ENCODE results near the gene KLHDC10.
"Not testable (repeated sequence)": the region's sequence is repeated elsewhere in the genome, so short reads cannot be mapped to it uniquely, and the experiment has no call there.

Gene KLHDC10

DNA sequence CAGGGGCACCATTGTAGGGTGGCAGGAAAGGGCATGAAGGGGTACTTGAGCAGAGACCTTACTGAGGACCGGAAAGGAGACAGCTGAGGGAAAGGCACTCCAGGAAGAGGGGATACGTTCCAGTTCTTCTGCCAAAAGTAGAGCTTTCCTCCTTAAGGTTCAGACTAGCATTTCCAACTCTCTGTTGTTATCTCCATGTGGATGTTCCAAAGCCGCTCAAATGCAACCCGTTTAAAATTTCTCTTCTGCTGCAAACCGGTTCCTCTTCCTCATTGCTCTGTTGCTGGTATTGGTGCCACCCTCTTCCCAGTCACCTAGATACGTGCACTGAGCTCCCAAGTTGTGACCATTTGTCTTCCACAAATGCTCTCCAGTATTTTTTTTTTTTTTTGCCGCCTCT, 87.4 kb downstream of the KLHDC10 start:
- no peak for DNase-seq

GRCh38 chr7:130160023-130160422, 89.7 kb downstream of the KLHDC10 start:
- no peak for DNase-seq

DNA sequence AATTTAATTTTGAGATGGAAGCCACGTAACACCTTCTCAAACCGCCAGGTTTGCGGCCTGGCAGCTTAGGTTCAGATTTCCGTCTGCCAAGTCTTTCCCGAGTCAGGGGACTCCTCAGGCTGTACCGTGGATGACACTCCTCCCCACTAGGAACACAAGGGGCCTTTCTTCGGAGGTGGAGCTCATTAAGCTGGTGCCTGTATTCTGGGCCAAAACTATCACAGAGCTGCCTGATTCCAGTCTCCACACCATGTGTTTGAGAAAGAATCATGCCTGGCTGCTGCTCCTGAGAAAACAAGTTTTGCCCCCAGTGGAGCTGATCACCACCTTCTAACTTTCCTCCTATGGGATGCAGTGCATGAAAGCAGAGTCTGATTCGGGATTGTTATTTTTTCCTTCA, 90.1 kb downstream of the KLHDC10 start:
- DNase-seq: no peak

DNA sequence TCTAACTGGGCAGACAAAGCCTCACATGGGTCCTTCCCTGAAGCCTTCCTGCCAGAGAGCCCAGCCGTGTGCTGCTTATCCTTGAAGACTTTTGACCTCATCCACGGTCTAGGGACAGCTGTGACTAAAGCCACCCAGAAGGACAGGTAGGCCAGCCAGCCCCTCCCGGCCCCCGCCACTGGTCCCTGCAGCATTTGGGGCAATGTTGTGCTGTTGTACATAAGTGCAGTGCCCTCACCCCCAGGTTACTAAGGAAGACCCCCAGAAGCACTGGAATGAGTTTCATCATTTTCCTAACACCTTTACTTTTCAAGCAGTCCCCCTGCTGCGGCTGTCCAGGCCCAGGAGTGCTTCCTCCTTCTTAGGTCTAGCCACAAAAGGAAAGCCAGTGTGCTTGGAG, 91.9 kb downstream of the KLHDC10 start:
- no peak for DNase-seq

DNA sequence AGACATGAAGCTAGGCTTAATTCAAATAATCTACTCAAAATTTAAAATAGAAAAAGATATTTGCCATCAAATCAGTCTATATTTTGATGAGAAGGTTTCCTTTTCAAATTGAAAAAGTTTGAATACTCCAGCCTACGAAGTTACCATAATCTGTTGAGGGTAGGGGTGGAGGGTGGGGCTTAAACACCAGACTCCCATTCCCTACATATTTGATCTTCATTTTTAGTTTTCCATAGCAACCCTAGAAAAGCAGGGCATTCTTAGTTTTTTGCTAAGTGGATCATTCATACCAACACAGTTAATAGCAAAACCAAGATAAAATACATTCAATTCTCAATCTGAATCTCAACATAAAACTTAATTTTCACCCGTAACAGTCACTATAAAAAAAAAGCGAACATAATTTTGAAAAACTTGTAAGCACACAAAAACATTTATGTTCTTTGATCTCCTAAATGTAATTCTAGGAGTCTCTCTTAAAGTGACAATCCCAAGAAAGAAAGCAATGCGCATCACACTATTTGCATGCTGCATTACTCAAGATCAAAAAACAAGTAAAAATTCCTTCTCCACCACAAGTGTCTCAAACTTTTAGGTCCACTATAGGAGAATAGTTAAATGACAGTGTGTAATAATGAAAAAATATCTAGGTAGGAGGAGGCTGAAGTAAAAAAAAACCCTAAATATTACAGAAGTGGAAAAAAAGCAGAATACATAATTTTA, 104.1 kb downstream of the KLHDC10 start:
- DNase-seq: no peak

DNA sequence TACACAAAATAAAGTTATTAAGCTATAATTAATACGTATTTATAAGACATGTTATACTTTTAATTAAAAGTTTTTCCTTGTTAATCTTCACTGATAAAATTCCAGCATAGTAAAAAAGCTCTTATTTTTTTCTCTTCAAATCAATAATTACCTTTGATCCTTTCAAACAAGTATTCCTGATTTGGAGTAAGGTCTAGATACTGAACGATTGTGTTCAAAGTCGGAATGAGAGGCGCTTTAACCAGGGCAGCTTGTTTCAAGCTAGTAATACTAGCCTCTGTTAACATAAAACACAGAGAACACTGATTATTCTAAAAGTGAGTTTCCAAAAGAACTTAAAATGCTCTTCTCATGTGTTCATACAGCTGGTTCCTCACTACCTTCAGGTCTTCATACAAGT, 107.9 kb downstream of the KLHDC10 start:
- DNase-seq: no peak

- DNase-seq: no peak
Measured at GRCh38 chr7:130179631-130180030, 109.3 kb downstream of the KLHDC10 start.

GRCh38 chr7:130180571-130181262, 110.4 kb downstream of the KLHDC10 start:
- DNase-seq: no peak

DNA sequence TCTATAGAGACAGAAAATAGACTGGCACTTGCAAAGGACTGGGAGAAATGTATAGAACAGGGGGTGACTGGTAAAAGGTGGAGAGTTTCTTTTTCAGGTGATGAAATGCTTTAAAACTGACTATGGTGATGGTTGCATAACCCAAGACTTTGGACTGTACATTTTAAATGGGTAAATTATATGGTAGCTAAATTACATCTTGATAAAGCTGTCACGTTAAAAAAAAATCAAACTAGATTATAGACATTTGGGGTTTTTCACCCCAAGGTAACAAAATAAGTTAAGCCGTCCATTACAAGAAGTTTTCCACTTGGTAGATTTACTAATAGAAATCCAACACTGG, 110.9 kb downstream of the KLHDC10 start:
- no peak for DNase-seq

DNA sequence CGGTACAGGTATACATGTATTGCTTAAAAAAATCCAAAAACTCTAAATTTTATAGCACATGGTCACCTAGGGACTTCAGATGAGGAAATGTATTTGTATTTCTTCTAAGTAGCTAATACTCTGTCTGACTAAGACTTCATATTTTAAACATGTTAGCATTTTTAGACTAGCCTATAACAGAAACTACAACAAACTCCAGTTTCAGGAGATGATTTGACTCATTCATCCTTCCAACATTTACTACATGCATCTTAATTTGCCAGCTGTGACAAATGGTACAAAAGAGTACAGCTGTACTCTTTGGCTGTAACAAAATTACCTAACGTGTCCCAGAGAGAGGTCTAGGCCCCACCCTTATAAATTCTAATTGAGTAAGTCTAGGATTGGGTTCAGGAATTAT, 112.7 kb downstream of the KLHDC10 start:
- no peak for DNase-seq

GRCh38 chr7:130184349-130184748, 114.0 kb downstream of the KLHDC10 start:
- DNase-seq: not testable (repeated sequence)

Data from NCI-H345 (cell line).